ENCODE measurements around the gene RAB23.

GRCh38 chr6:57220083-57220703 lies 1.9 kb downstream of the RAB23 start:
- TF ChIP-seq CTCF (IDR thresholded peaks at IDR 0.05) (no peak), EZH2 (IDR thresholded peaks at IDR 0.05; ENCODE audit: borderline replicate concordance, insufficient read depth, low read depth, low read length, poor library complexity, severe bottlenecking) (no peak)
